ENCODE results near the gene CRELD1.

GRCh38 chr3:9887480-9887879, 46.2 kb upstream of the CRELD1 start:
- TF ChIP-seq CTCF (IDR thresholded peaks at IDR 0.05) (no peak), POLR2A (IDR thresholded peaks at IDR 0.05) (no peak)

All from esophagus squamous epithelium (tissue), 4 donors.